Tibial nerve (tissue), 4 donors: Measurements from ENCODE around the gene APOBEC3F. TPM values are rescaled to one million over a fixed set of nuclear protein-coding genes. Genes with fewer than 3 reads are reported as not detected.
"Not testable (repeated sequence)": the region's sequence is repeated elsewhere in the genome, so short reads cannot be mapped to it uniquely, and the experiment has no call there.

Source experiments
- DNase-seq, 2 donors: peaks; one replicate each; pipeline ENCODE4 v3.0.0-alpha.2; 2019; ENCODE audit warnings: low spot score in 2 of 2
- H3K27ac ChIP-seq, 4 donors: fragments of 200-600 bp; sonication (generic) in 3 of 4; one replicate each; pipeline ENCODE4 v1.5.1; 2017 to 2019; ENCODE audit warnings: mild to moderate bottlenecking in 1 of 4
- H3K27me3 ChIP-seq, 2 donors: fragments of 200-600 bp; sonication (generic) in 1 of 2; one replicate each; pipeline versions ENCODE4 v1.5.1 to v1.6.0; 2017 to 2019
- H3K36me3 ChIP-seq, 3 donors: fragments of 200-600 bp; sonication (generic); one replicate each; pipeline ENCODE4 v1.5.1; 2018 to 2019
- H3K4me1 ChIP-seq, 4 donors: fragments of 200-600 bp; sonication (generic) in 3 of 4; one replicate each; pipeline ENCODE4 v1.5.1; 2017 to 2019
- H3K4me3 ChIP-seq, 4 donors: fragments of 200-600 bp; sonication (generic) in 3 of 4; one replicate each; pipeline ENCODE4 v1.5.1; 2017 to 2019; ENCODE audit warnings: mild to moderate bottlenecking in 1 of 4, moderate library complexity in 1 of 4
- H3K9me3 ChIP-seq, 4 donors: fragments of 200-600 bp; sonication (generic) in 3 of 4; one replicate each; pipeline ENCODE4 v1.5.1; 2017 to 2019
- EP300 ChIP-seq, 2 donors: sonication (generic); formaldehyde crosslinking; IDR thresholded peaks; one replicate each; pipeline ENCODE4 v1.6.1; 2017; ENCODE audit warnings: antibody characterized with exemption in 2 of 2, mild to moderate bottlenecking in 1 of 2
- POLR2A ChIP-seq, 2 donors: fragments of 450-650 bp; IDR thresholded peaks; one replicate each; pipeline ENCODE4 v1.6.1; 2017; ENCODE audit warnings: antibody characterized with exemption in 2 of 2, mild to moderate bottlenecking in 2 of 2, moderate library complexity in 2 of 2
- WGBS, 2 donors: methylation state at CpG; one replicate each; pipeline ENCODE4 v1.1.5; 2018; 5-methylcytosine and 5-hydroxymethylcytosine counted together
- total RNA-seq, 4 donors: library from RNA; depleted of rRNA; stranded (reverse); fragments of >200 nt; gene quantifications; one replicate each; pipeline ENCODE4 v1.1.0, GENCODE V29; 2016
- TF ChIP-seq, protein P1 (sequence below), 5 experiments: fragments of 200-600 bp in 3 of 5; fragments of 450-650 bp in 2 of 5; sonication (generic) in 3 of 5; IDR thresholded peaks; one replicate each; pipeline ENCODE4 v1.5.1; 2016 to 2019; ENCODE audit warnings: antibody characterized with exemption in 5 of 5, mild to moderate bottlenecking in 3 of 5, moderate library complexity in 2 of 5

The APOBEC3F gene
- total RNA-seq, 4 donors from 2014 or later: 3.5 to 7.8 (median 5.2) TPM

DNA sequence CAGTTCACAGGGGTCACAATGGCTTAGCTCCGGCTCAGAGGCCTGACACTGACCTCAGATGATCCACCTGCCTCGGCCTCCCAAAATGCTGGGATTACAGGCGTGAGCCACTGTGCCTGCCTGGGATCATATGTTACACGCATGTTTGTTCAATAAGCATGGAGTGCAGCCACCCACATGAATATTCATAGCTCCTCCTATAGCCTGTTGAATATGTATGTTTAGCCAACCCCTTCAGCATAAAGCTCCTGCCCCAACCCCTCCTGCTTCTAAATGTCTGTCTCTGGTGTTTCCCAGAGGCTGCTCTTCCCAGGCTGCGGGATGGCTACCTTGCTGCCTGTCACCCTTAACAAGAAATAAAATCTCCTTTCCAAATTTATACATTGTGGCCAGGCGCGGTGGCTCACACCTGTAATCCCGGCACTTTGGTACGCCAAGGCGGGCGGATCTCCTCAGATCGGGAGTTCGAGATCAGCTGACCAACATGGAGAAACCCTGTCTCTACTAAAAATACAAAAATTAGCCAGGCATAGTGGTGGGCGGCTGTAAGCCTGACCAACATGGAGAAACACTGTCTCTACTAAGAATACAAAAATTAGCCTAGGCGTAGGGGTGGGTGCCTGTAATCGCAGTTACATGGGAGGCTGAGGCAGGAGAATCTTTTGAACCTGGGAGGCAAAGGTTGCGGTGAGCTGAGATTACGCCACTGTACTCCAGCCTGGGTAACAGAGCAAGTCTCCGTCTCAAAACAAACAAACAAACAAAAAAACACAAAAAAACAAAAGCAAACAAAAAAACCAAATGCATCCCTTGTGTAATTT, 1.1 kb upstream of the APOBEC3F start:
- H3K9me3 ChIP-seq: no peaks in the 10 kb centered on the region
- H3K27me3 ChIP-seq: no peaks in the 10 kb centered on the region
- H3K4me1 ChIP-seq: peaks cover 0 to 15% (median 8%) of the 10 kb centered on the region in 4 donors
- no peak overlapping the region for H3K4me3 ChIP-seq
- TF ChIP-seq EP300 (IDR thresholded peaks at IDR 0.05) (no peak), POLR2A (IDR thresholded peaks at IDR 0.05) (no peak)
- TF ChIP-seq, protein P1, sequence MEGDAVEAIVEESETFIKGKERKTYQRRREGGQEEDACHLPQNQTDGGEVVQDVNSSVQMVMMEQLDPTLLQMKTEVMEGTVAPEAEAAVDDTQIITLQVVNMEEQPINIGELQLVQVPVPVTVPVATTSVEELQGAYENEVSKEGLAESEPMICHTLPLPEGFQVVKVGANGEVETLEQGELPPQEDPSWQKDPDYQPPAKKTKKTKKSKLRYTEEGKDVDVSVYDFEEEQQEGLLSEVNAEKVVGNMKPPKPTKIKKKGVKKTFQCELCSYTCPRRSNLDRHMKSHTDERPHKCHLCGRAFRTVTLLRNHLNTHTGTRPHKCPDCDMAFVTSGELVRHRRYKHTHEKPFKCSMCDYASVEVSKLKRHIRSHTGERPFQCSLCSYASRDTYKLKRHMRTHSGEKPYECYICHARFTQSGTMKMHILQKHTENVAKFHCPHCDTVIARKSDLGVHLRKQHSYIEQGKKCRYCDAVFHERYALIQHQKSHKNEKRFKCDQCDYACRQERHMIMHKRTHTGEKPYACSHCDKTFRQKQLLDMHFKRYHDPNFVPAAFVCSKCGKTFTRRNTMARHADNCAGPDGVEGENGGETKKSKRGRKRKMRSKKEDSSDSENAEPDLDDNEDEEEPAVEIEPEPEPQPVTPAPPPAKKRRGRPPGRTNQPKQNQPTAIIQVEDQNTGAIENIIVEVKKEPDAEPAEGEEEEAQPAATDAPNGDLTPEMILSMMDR (IDR thresholded peaks at IDR 0.05): no peak
- H3K36me3 ChIP-seq: peaks cover 0 to 8% (median 0%) of the 10 kb centered on the region in 3 donors
- H3K27ac ChIP-seq: peak overlapping the region in 3 of 4 donors; percentile 81 to 92 (median 89)
- DNase-seq: no peak
- 92 to 93% methylated on average over 19 of the region's 19 CpGs for WGBS, 2 donors

DNA sequence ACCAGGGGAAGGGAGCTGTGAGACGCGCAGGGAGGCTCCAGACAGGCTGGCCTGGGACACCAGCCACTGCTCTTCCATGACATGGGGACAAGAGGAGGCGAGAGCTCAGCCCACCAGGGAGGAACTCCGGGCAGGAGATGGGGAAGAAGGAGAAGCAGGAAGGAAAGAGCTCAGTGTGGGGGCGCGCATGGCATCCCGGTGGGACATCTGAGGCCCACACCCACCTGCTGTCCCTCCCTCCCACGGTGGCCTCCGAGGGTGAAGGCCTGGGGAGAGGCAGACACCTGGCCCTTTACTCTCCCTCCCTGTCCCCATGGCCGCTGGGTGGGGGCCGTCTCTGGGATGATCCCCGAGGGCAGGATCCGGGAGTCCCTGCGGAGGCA, 518 bp upstream of the APOBEC3F start:
- Histone ChIP-seq H3K36me3 (peaks cover 0 to 12% (median 0%) of the 10 kb centered on the region in 3 donors), H3K27ac (peak overlapping the region in 3 of 4 donors; percentile 81 to 92 (median 89)), H3K4me3 (peak overlapping the region; percentile 46 to 72 (median 63)), H3K4me1 (peaks cover 0 to 15% (median 8%) of the 10 kb centered on the region in 4 donors)
- not testable (repeated sequence) for H3K9me3 ChIP-seq, DNase-seq, H3K27me3 ChIP-seq
- WGBS, 2 donors: 16 to 22% methylated on average over 12 to 14 of the region's 14 CpGs

DNA sequence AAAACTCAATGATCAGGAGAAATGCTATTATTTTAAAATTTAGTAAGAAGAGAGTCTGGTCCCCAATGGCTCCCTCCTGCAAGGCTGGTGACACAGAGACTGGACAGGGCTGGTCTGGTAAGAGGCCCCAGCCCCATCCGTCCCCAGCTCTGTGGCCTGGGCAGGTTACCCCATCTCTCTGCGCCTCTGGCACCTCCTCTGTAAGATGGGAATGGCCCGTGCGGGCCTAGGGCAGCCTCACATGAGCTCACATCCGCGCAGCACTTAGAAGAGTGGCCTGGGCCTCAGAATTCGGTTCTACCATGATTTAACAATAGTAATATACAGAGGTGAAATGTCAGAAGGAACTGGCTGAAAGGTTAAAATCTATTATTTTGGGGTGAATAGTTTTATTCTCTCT, 1.2 kb downstream of the APOBEC3F start:
- TF ChIP-seq, protein P1 (IDR thresholded peaks at IDR 0.05): no peak
- no peak for TF ChIP-seq POLR2A (IDR thresholded peaks at IDR 0.05)
- TF ChIP-seq EP300 (IDR thresholded peaks at IDR 0.05): no peak
- Histone ChIP-seq H3K9me3 (no peaks in the 10 kb centered on the region), H3K27ac (peak overlapping the region in 1 of 4 donors; percentile 89), H3K27me3 (no peaks in the 10 kb centered on the region), H3K4me3 (no peak overlapping the region), H3K36me3 (peaks cover 0 to 28% (median 0%) of the 10 kb centered on the region in 3 donors), H3K4me1 (peaks cover 0 to 15% (median 8%) of the 10 kb centered on the region in 4 donors)
- DNase-seq: no peak
- 91 to 93% methylated on average over 7 of the region's 7 CpGs for WGBS, 2 donors

DNA sequence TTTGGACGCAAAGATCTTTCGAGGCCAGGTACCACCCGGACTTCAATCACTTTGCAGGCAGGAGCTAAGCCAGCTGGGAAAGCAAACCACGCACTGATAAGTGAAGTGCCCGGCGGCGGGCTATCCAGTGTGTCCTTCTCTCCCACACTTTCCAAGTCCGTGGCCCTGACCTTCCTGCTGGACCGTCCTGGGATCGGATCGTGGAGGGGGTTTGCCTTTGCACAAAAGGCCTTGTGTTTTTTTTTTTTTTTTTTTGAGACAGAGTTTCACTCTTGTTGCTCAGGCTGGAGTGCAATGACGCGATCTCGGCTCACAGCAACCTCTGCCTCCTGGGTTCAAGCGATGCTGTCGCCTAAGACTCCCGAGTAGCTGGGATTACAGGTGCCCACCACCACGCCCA, 2.4 kb downstream of the APOBEC3F start:
- H3K4me1 ChIP-seq: peaks cover 0 to 15% (median 8%) of the 10 kb centered on the region in 4 donors
- not testable (repeated sequence) for H3K4me3 ChIP-seq, H3K27me3 ChIP-seq, H3K27ac ChIP-seq, H3K9me3 ChIP-seq, DNase-seq
- 65 to 66% methylated on average over 18 of the region's 18 CpGs for WGBS, 2 donors
- H3K36me3 ChIP-seq: peaks cover 0 to 28% (median 0%) of the 10 kb centered on the region in 3 donors

DNA sequence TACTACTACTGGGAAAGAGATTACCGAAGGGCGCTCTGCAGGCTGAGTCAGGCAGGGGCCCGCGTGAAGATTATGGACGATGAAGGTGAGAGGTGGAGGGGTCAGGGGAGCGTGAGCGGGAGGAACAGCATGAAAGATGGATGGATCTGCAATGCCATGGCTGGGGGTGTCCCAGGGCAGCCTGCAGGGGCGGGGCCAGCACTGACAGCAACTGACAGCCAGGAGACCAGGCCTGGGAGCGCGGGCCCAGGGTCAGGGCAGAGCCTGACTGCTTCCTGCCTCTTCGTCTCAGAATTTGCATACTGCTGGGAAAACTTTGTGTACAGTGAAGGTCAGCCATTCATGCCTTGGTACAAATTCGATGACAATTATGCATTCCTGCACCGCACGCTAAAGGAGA, 4.5 kb downstream of the APOBEC3F start:
- H3K36me3 ChIP-seq: peaks cover 0 to 28% (median 0%) of the 10 kb centered on the region in 3 donors
- not testable (repeated sequence) for H3K27me3 ChIP-seq, H3K9me3 ChIP-seq, H3K4me3 ChIP-seq, DNase-seq, H3K27ac ChIP-seq
- peaks cover 0 to 11% (median 8%) of the 10 kb centered on the region in 4 donors for H3K4me1 ChIP-seq
- 73 to 81% methylated on average over 14 of the region's 14 CpGs for WGBS, 2 donors

DNA sequence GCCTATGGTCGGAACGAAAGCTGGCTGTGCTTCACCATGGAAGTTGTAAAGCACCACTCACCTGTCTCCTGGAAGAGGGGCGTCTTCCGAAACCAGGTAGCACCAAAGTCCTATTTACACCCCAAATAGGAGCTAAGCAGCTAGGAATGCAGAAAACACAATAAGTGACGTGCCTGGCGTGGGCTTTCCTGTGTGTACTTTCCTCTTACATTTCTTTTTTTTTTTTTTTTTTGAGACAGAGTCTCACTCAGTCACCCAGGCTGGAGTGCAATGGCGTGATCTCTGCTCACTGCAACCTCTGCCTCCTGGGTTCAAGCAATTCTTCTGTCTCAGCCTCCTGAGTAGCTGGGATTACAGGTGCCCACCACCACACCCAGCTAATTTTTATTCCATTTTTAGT, 8.8 kb downstream of the APOBEC3F start:
- 89 to 91% methylated on average over 7 of the region's 7 CpGs for WGBS, 2 donors
- not testable (repeated sequence) for DNase-seq

DNA sequence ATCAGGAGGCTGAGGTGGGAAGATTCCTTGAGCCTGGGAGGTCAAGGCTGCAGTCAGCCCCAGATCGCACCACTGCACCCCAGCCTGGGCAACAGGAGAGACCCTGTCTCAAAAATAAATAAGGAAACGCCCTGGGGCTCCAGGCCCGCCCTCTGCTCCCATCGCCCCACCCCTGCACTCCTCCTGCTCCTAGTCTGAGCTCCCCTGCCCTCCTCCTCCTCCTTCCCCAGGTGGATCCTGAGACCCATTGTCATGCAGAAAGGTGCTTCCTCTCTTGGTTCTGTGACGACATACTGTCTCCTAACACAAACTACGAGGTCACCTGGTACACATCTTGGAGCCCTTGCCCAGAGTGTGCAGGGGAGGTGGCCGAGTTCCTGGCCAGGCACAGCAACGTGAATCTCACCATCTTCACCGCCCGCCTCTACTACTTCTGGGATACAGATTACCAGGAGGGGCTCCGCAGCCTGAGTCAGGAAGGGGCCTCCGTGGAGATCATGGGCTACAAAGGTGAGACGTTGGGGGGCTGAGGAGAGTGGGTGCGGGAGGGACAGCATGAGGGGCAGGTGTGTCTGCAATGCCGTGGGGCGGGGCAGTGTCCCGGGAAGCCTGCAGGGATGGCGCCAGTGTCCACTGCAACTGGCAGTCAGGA, 11.3 kb downstream of the APOBEC3F start:
- 70 to 82% methylated on average over 14 to 17 of the region's 18 CpGs for WGBS, 2 donors
- not testable (repeated sequence) for H3K9me3 ChIP-seq, H3K4me1 ChIP-seq, DNase-seq, H3K27ac ChIP-seq, H3K4me3 ChIP-seq, H3K27me3 ChIP-seq, H3K36me3 ChIP-seq

More for the DNA sequence above, 8.8 kb downstream of the APOBEC3F start:
- not testable (repeated sequence) for H3K27me3 ChIP-seq, H3K27ac ChIP-seq, H3K4me3 ChIP-seq, H3K4me1 ChIP-seq, H3K9me3 ChIP-seq
- peaks cover 0 to 20% (median 0%) of the 10 kb centered on the region in 3 donors for H3K36me3 ChIP-seq
